ENCODE results near the gene AKIP1.

AKIP1 gene

GRCh38 chr11:8942518-8943066 is 31.6 kb downstream of the AKIP1 start, which contains the start of gene ASCL3:
Gene ASCL3, minus strand, starts transcription at chr11:8943016. Its CDS starts 4,855 bp downstream, at chr11:8938161.
- no peak within 1 kb of the TSS for H3K4me3 ChIP-seq (ENCODE audit: low read length)
- no peak for DNase-seq (ENCODE audit: low read depth, low spot score)

GRCh38 chr11:8947230-8947943 is 36.4 kb downstream of the AKIP1 start:
- DNase-seq (ENCODE audit: low read depth, low spot score): peak; percentile 72
- H3K4me3 ChIP-seq (ENCODE audit: low read length): no peak overlapping the region

GRCh38 chr11:8948886-8949285 is 37.9 kb downstream of the AKIP1 start:
- H3K4me3 ChIP-seq (ENCODE audit: low read length): no peak overlapping the region
- DNase-seq (ENCODE audit: low read depth, low spot score): no peak

GRCh38 chr11:8956860-8957259 is 45.9 kb downstream of the AKIP1 start:
- DNase-seq (ENCODE audit: low read depth, low spot score): no peak
- H3K4me3 ChIP-seq (ENCODE audit: low read length): no peak overlapping the region

- H3K4me3 ChIP-seq (ENCODE audit: low read length): no peak overlapping the region
- peak; percentile 68 for DNase-seq (ENCODE audit: low read depth, low spot score)
Observed at GRCh38 chr11:8959546-8960166, 48.7 kb downstream of the AKIP1 start.

- H3K4me3 ChIP-seq (ENCODE audit: low read length): no peak overlapping the region
- no peak for DNase-seq (ENCODE audit: low read depth, low spot score)
Observed at GRCh38 chr11:8961401-8961800, 50.4 kb downstream of the AKIP1 start.

- DNase-seq (ENCODE audit: low read depth, low spot score): no peak
- H3K4me3 ChIP-seq (ENCODE audit: low read length): peak overlapping the region; percentile 89
Observed at GRCh38 chr11:8962841-8963240, 51.9 kb downstream of the AKIP1 start.

- peak overlapping the region; percentile 89 for H3K4me3 ChIP-seq (ENCODE audit: low read length)
- peak; percentile 64 for DNase-seq (ENCODE audit: low read depth, low spot score)
Observed at GRCh38 chr11:8963569-8964323, 52.8 kb downstream of the AKIP1 start.

- H3K4me3 ChIP-seq (ENCODE audit: low read length): peak within 1 kb of the TSS; percentile 89
- DNase-seq (ENCODE audit: low read depth, low spot score): peak; percentile 69
Observed at GRCh38 chr11:8964324-8965320, 53.6 kb downstream of the AKIP1 start, which contains the start of gene TMEM9B. Gene TMEM9B, minus strand, starts transcription at chr11:8964442. Its CDS starts 129 bp downstream, at chr11:8964313.

- no peak for DNase-seq (ENCODE audit: low read depth, low spot score)
- H3K4me3 ChIP-seq (ENCODE audit: low read length): no peak overlapping the region
Observed at GRCh38 chr11:8967184-8967583, 56.2 kb downstream of the AKIP1 start.

Measured in Jurkat, Clone E6-1 (cell line).